NCI-H146 (cell line): Measurements from ENCODE around the gene INSC.

Experiments
- DNase-seq: peaks from one replicate; lab custom pipeline; 2025; lab: John Stamatoyannopoulos, UW

Gene INSC

DNA sequence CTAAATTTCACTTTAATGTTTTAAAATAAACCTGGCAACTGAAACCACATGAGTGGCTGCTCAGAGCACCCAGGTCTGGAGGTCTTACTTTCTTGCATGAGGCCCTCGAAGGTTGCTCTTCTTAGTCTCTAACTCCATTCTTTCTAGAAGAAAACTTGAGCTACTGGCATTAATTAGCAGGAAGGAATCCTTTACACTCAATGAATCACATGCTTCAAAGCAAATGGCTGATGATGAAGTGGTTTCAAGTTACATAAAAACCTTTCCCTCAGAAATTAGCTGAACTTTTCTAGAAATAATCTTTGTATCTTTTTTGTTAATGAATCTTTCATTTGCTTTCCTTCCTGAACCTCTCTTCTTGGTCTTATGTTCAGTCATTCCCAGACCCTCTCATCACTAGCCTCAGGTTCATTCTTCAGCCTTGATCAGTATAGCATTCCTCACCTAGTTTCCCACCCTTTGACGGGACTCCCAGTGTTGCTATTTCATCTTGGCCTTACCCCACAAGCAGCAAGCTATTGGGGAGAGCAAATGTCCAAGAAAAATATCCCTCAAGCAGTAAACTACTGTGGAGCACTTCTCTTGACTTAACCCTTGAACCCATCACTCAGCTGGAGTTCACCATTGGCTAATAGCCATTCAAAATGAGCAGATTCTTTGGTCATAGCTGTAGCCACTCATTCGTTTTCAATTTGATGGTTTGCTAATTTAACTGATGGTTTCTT lies 75.1 kb downstream of the INSC start:
- no peak for DNase-seq

- no peak for DNase-seq
Observed at GRCh38 chr11:15190611-15191010, 75.9 kb downstream of the INSC start.

GRCh38 chr11:15192005-15192556 lies 77.4 kb downstream of the INSC start:
- no peak for DNase-seq

DNA sequence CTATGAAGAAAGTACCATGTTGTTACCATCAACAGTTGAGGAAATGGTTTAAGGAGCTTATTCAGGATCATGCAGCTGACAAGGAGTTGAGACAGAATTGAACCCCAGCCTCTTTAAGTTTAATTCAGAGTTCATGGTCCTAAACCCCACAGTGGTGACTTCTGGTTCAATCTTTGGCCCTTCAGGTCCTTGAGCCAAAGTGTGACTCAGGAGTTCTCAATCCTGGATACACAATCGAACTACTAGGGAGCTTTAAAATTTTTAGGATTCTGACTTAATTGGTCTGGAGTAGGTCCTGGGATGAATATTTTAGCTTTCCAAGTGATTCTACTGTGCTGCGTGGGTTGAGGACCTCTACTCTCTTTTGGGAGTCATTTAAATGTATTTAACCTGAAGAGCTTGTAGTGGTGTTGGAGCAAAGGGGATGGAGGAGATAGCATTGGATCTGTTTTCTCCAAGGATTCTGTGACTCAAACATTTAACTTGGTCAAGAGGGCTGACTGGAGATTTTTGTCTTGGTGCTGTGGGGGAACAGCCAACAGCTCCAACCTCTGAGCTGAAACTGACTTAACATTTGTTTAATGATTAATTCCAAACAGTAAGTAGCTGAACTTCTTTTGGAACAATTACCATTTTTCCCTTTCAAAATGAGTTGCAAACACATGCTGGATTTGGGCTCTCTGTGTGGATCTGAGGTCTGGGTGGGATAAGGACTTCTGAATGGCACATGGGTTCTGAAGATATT lies 80.1 kb downstream of the INSC start:
- DNase-seq = no peak

GRCh38 chr11:15195454-15196200 lies 80.9 kb downstream of the INSC start:
- DNase-seq = no peak

DNA sequence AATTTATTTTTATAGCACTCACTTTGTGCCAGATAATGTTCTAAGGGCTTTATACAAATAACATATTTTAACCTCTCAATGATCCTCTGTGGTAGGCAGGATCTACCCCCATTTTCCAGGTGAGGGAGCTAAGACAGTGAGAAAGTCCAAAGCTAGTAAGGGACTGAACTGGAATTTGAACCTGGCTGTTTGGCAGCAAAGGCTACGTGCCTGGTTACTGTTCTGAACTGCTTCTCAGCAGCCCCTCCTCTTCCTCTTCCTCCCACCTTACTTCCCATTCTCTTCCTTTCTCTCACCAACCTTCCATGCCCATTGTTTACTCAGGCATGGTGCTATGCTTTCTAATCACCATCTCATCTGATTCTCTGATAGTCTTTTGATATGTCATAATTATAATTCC lies 82.0 kb downstream of the INSC start:
- no peak for DNase-seq

GRCh38 chr11:15197696-15198095 lies 83.0 kb downstream of the INSC start:
- no peak for DNase-seq

- DNase-seq = no peak
Observed at GRCh38 chr11:15198284-15198683, 83.6 kb downstream of the INSC start.

DNA sequence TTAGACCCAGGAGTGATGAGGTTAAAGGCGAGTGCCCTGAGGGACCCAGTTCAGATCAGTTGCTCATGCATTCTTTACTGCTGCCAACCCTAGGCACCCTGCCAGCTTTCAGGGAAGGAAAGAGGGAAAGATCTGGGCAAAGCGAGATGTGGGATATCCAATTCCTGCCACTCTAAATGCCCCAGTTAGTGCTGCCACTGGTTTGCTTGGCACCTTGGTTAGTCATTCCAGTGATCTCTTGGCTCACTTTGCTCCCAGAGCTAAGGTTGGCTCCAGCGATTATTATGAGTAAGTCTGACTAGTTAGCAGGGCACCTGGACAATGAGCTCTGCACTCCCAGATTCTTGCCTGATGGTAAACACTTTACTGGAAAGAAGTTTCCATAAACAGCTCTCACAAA lies 85.0 kb downstream of the INSC start:
- no peak for DNase-seq

GRCh38 chr11:15200696-15201095 lies 86.0 kb downstream of the INSC start:
- DNase-seq = no peak

GRCh38 chr11:15201586-15201985 lies 86.9 kb downstream of the INSC start:
- DNase-seq = no peak

DNA sequence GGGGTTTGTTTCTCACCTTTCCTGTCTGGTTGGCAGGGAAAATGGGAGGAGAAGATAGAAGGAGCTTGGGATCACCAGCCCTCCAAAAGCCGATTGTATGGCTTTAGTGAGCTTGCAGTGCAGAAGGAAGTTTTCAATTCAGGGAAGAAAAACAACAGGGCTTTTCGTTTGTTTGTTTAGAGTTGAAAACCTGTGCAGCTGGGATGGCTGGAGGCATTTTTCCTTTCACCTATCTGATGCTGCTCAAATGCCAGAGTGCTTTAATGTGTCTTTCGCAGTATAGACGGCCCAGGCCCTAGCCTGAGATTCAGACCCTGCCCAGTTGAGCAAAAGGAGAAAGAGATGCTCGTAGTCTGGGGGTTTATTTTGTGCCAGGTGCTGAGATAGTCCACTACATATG lies 87.9 kb downstream of the INSC start:
- DNase-seq = no peak

- DNase-seq = no peak
Observed at GRCh38 chr11:15204711-15205110, 90.0 kb downstream of the INSC start.

- DNase-seq = no peak
Observed at GRCh38 chr11:15206791-15207190, 92.1 kb downstream of the INSC start.

GRCh38 chr11:15208378-15209222 lies 93.9 kb downstream of the INSC start:
- DNase-seq = peak; percentile 33

- no peak for DNase-seq
Observed at GRCh38 chr11:15212876-15213275, 98.2 kb downstream of the INSC start.

DNA sequence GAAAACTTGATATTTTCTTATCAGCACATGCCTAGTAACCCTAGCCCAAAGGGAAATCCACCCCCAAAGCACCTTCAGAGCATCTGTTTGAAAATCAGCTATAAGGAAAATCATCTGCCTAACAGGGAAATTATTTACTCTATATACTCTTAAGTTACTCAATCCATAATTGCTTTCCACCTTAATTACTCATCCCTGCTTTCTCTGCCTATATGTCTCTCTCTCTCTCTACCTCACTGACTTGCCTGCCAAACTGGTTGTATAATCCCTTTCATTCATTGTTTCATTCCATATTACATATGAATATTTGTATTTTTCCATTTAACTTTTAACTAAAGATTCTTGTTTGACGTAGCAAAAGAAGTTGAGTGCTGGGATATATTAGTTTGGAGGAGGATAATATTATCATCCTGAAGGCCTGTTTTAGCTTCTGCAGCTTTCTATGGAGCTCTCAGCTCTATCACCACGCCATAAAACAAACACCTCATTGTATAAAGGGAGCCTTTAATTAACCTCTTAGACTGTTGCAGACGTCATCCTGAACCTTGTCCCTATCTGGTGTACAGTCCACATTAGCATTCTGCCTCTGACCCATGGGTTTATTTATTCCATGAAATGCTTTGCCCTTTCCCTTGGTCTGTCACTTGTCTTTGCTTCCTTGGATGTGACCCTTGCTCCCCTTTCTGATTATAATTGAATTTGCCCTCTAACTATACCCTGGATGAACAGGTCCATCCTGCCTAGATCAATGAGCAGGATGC lies 98.9 kb downstream of the INSC start:
- DNase-seq = no peak

GRCh38 chr11:15215005-15215404 lies 100.3 kb downstream of the INSC start:
- no peak for DNase-seq

- DNase-seq = no peak
Observed at GRCh38 chr11:15216678-15217077, 102.0 kb downstream of the INSC start.

- DNase-seq = no peak
Observed at GRCh38 chr11:15217416-15217815, 102.7 kb downstream of the INSC start.

DNA sequence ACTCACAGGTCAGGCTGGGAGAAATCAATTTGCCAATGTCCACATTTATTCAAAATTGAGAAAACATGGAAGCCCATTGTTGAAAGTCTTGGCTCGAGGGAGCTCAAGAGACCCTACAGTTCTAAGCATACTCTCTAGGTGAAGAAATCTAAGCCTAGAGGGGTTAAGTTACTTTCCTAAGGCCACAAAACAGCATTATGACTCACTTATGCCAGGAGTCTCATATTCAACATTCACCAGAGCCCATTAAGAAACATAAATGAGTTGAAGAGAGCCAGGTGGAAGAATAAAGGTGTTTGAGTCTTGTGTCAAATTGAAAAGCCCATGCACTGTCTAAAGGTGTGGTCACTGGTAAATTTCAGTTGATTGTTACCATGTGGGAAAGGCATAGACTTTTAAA lies 108.1 kb downstream of the INSC start:
- DNase-seq = no peak
